HEK293T (cell line): ENCODE measurements around the gene CUBN.

Experiments
- BHLHE40 ChIP-seq: fragments of 450-650 bp; IDR thresholded peaks from 2 replicates; pipeline ENCODE4 v1.6.1; 2016; ENCODE audit warnings: mild to moderate bottlenecking, moderate library complexity, borderline replicate concordance
- ELF4 ChIP-seq: fragments of 450-650 bp; IDR thresholded peaks from 2 replicates; pipeline ENCODE4 v1.6.1; 2017; ENCODE audit warnings: antibody characterized with exemption
- FOXM1 ChIP-seq: fragments of 450-650 bp; IDR thresholded peaks from 2 replicates; pipeline ENCODE4 v1.6.1; 2017; ENCODE audit warnings: mild to moderate bottlenecking, borderline replicate concordance
- HDGF ChIP-seq: fragments of 450-650 bp; IDR thresholded peaks from 2 replicates; pipeline ENCODE4 v1.6.1; 2017; ENCODE audit warnings: antibody characterized with exemption, borderline replicate concordance
- NFRKB ChIP-seq: fragments of 450-650 bp; IDR thresholded peaks from 2 replicates; pipeline ENCODE4 v1.6.1; 2016; ENCODE audit warnings: mild to moderate bottlenecking, moderate library complexity
- SP1 ChIP-seq: fragments of 450-650 bp; IDR thresholded peaks from 2 replicates; pipeline ENCODE4 v1.6.1; 2017
- SUZ12 ChIP-seq: fragments of 450-650 bp; IDR thresholded peaks from 2 replicates; pipeline ENCODE4 v1.6.1; 2016; ENCODE audit warnings: mild to moderate bottlenecking
- TARDBP ChIP-seq: fragments of 450-650 bp; IDR thresholded peaks from 2 replicates; pipeline ENCODE4 v1.6.1; 2016
- ZNF384 ChIP-seq: fragments of 450-650 bp; IDR thresholded peaks from 2 replicates; pipeline ENCODE4 v1.6.1; 2016
- TF ChIP-seq, protein P1 (sequence below): fragments of 450-650 bp; IDR thresholded peaks from 2 replicates; pipeline ENCODE4 v1.6.1; 2016

DNA sequence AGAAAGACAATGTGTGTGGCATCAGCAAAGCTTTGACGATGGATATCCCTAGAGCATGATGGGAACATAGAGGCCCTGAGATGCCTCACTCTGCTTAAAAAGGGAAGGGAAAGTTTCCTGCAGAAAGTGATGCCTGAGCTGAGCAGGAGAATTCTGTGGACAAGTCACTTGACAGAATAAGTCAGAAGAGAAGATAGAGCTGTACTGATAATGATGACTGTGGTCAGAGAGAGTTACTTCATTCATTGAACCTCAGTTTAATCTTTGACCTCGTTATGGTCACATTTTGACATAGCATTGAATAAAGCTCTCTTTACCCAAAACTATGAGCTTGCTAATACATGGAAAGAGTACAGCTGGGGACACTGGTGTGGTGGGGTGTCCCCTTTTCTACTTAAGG is 7.6 kb downstream of the CUBN start:
- no peak for TF ChIP-seq SUZ12
- TF ChIP-seq TARDBP, result no peak
- TF ChIP-seq ELF4, result no peak
- TF ChIP-seq, protein P1, sequence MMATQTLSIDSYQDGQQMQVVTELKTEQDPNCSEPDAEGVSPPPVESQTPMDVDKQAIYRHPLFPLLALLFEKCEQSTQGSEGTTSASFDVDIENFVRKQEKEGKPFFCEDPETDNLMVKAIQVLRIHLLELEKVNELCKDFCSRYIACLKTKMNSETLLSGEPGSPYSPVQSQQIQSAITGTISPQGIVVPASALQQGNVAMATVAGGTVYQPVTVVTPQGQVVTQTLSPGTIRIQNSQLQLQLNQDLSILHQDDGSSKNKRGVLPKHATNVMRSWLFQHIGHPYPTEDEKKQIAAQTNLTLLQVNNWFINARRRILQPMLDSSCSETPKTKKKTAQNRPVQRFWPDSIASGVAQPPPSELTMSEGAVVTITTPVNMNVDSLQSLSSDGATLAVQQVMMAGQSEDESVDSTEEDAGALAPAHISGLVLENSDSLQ, result no peak
- TF ChIP-seq BHLHE40, result no peak
- no peak for TF ChIP-seq SP1
- no peak for TF ChIP-seq ZNF384
- no peak for TF ChIP-seq NFRKB
- no peak for TF ChIP-seq HDGF
- TF ChIP-seq FOXM1, result no peak
